Mucosa of descending colon (tissue), 3 donors: ENCODE measurements around the gene PRRG1. TPM values are rescaled to one million over a fixed set of nuclear protein-coding genes. Genes with fewer than 3 reads are reported as not detected.
A peak's percentile ranks its signal among the peaks of the same experiment; 100 is the strongest.
"Not testable (repeated sequence)": the region's sequence is repeated elsewhere in the genome, so short reads cannot be mapped to it uniquely, and the experiment has no call there.

ENCODE experiments used
- ATAC-seq: fragments of 200-7000 bp; cut with Tn5 transposase; one replicate; pipeline ENCODE4 v1.9.1; 2020; ENCODE audit warnings: mild to moderate bottlenecking, moderate library complexity
- DNase-seq, 3 donors: peaks; one replicate each; pipeline ENCODE4 v3.0.0-alpha.2; 2020
- H3K36me3 ChIP-seq: fragments of 200-600 bp; one replicate; pipeline ENCODE4 v1.8.0; 2021; ENCODE audit warnings: low read depth, mild to moderate bottlenecking
- H3K4me1 ChIP-seq: fragments of 200-600 bp; one replicate; pipeline ENCODE4 v1.8.0; 2021; ENCODE audit warnings: low read depth, mild to moderate bottlenecking
- H3K4me3 ChIP-seq: fragments of 200-600 bp; one replicate; pipeline ENCODE4 v1.8.0; 2021; ENCODE audit warnings: mild to moderate bottlenecking
- H3K9me3 ChIP-seq: fragments of 200-600 bp; one replicate; pipeline ENCODE4 v1.8.0; 2021; ENCODE audit warnings: mild to moderate bottlenecking
- CTCF ChIP-seq: fragments of 200-600 bp; IDR thresholded peaks from one replicate; pipeline ENCODE4 v1.8.0; 2022; ENCODE audit warnings: antibody characterized with exemption, mild to moderate bottlenecking
- intact Hi-C, 2 donors: fragments of 100-400 bp; cut with DNase I in 1 of 2; cut with micrococcal nuclease in 1 of 2; formaldehyde crosslinking; loops; one replicate each; pipeline versions ENCODE4 v1.11.0 to v1.11.1; 2022; cut with DNase I, micrococcal nuclease
- total RNA-seq, 3 donors: library from RNA; stranded (reverse); fragmentation: NEBNext Ultra II Directional in 2 of 3; extraction: Animal tissue kit (Norgen Biotek cat#: 25700) in 2 of 3; gene quantifications; one replicate each; pipeline versions ENCODE4 v1.2.1 to v1.2.4, GENCODE V29; 2021 to 2023
- donor health status: DM: no; HTN: no; CAD: no; lungs with moderate emphysema.
- donor health status: DM: no; HTN: no; CAD: no.
- donor health status: DM: no; HTN: yes; CAD: no.

The PRRG1 gene
- total RNA-seq, 3 donors from 2014 or later, result 11.1 to 12.0 (median 11.6) TPM

- DNase-seq, result no peak
- Histone ChIP-seq H3K9me3 (no peaks in the 10 kb centered on the region), H3K4me1 (no peaks in the 10 kb centered on the region), H3K36me3 (no peaks in the 10 kb centered on the region), H3K4me3 (no peak overlapping the region)
- no peak for ATAC-seq
- TF ChIP-seq CTCF, result no peak
- intact Hi-C loops, result no loop called here
Observed at GRCh38 chrX:37453821-37454220, 104.7 kb downstream of the PRRG1 start.

- DNase-seq, result peak in 2 of 3 donors; percentile 14 to 23
- Histone ChIP-seq H3K4me3 (no peak overlapping the region), H3K9me3 (no peaks in the 10 kb centered on the region), H3K4me1 (no peaks in the 10 kb centered on the region), H3K36me3 (no peaks in the 10 kb centered on the region)
- intact Hi-C loops, result no loop called here
- peak; percentile 96 for ATAC-seq
- no peak for TF ChIP-seq CTCF
Observed at GRCh38 chrX:37454537-37455285, 105.5 kb downstream of the PRRG1 start.

GRCh38 chrX:37455381-37455780 lies 106.2 kb downstream of the PRRG1 start:
- DNase-seq (no peak), ATAC-seq (peak; percentile 62)
- TF ChIP-seq CTCF, result no peak

GRCh38 chrX:37460285-37460684 lies 111.1 kb downstream of the PRRG1 start:
- H3K9me3 ChIP-seq, intact Hi-C loops, ATAC-seq: not testable (repeated sequence)

More at GRCh38 chrX:37455381-37455780, 106.2 kb downstream of the PRRG1 start:
- intact Hi-C loops, result no loop called here
- H3K4me3 ChIP-seq, result no peak overlapping the region
- H3K9me3 ChIP-seq, result no peaks in the 10 kb centered on the region
- no peaks in the 10 kb centered on the region for H3K36me3 ChIP-seq
- H3K4me1 ChIP-seq, result no peaks in the 10 kb centered on the region

GRCh38 chrX:37462346-37462745 lies 113.2 kb downstream of the PRRG1 start:
- Histone ChIP-seq H3K4me1 (no peaks in the 10 kb centered on the region), H3K9me3 (no peaks in the 10 kb centered on the region), H3K36me3 (no peaks in the 10 kb centered on the region), H3K4me3 (no peak overlapping the region)
- TF ChIP-seq CTCF, result no peak
- no peak for ATAC-seq
- intact Hi-C loops, result no loop called here
- no peak for DNase-seq

More at GRCh38 chrX:37460285-37460684, 111.1 kb downstream of the PRRG1 start:
- DNase-seq, H3K4me3 ChIP-seq, H3K4me1 ChIP-seq, H3K36me3 ChIP-seq: not testable (repeated sequence)

- DNase-seq, result no peak
- Histone ChIP-seq H3K36me3 (no peaks in the 10 kb centered on the region), H3K4me3 (no peak overlapping the region), H3K9me3 (no peaks in the 10 kb centered on the region), H3K4me1 (no peaks in the 10 kb centered on the region)
- intact Hi-C loops, result no loop called here
- ATAC-seq, result no peak
- TF ChIP-seq CTCF, result no peak
Observed at GRCh38 chrX:37468124-37468739, 119.1 kb downstream of the PRRG1 start.
